Breast epithelium (tissue), 3 donors: ENCODE measurements around the gene SPRED2.

Source experiments
- CTCF ChIP-seq, 3 donors: fragments of 450-650 bp; IDR thresholded peaks; one replicate each; pipeline ENCODE4 v1.5.1; 2016 to 2017; ENCODE audit warnings: antibody characterized with exemption in 3 of 3, mild to moderate bottlenecking in 3 of 3, moderate library complexity in 3 of 3
- POLR2A ChIP-seq: fragments of 450-650 bp; IDR thresholded peaks from one replicate; pipeline ENCODE4 v1.6.1; 2016; ENCODE audit warnings: antibody characterized with exemption, mild to moderate bottlenecking, moderate library complexity
- POLR2AphosphoS5 ChIP-seq, 3 donors: sonication (generic); formaldehyde crosslinking; IDR thresholded peaks; one replicate each; pipeline ENCODE4 v1.6.1; 2017; ENCODE audit warnings: antibody characterized with exemption in 3 of 3

- TF ChIP-seq POLR2AphosphoS5 (IDR thresholded peaks at IDR 0.05), result no peak
- TF ChIP-seq CTCF (IDR thresholded peaks at IDR 0.05), result no peak
- TF ChIP-seq POLR2A, result no peak
These were observed 169.1 kb downstream of the SPRED2 start for GRCh38 chr2:65263262-65263661.
